ENCODE measurements around the gene GPRIN3. TPM values are rescaled to one million over a fixed set of nuclear protein-coding genes. Genes with fewer than 3 reads are reported as not detected.

GPRIN3 gene
- total RNA-seq, 1 experiment from 2014 or later, result 0.39 TPM

DNA sequence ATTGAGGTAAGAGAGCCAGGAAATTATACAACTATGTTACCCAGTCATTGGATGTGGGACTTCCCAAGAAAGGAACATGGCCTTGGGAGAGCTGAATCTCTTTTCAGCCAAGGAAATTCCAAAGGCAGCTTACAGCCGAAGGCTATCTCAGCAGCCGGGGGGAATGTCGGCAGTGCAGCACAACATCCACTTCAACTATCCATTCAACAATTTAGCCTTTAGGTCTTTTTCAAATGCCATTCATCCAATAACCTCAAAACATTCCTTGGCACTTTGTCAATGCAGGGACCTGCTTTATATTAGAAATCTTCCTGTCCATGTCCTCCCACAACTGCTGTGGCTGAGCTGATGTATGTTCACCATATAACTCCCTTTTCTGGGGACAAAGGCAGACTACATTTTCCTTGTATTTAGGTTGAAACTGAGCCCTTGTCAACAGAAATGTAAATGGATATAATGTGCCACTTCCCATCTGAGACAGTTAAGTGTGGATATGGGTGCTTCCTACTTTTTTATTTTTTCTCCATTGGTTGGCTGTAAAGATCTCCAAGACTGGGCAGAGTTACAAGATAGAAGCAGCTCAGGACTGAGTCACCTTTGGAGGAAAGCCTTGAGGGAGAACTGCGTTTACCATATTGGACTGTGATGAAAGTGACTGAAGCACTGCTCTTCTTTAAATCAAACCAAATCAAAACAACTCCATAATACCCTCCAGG is 94.8 kb downstream of the GPRIN3 start:
- POLR2A ChIA-PET, result no interaction called here
- ATAC-seq (no peak), DNase-seq (ENCODE audit: low read depth, low spot score) (no peak)
- H3K27ac ChIP-seq (ENCODE audit: low read depth, low read length), result no peak overlapping the region
- H3K9me2 ChIP-seq (ENCODE audit: insufficient read depth), result 0 out of 2 replicates have a peak, but pooled peaks cover 7% of the 10 kb centered on the region
- H3K27me3 ChIP-seq (ENCODE audit: insufficient read depth, low read length), result no peaks in the 10 kb centered on the region
- CTCF ChIA-PET, result no interaction called here
- no peak overlapping the region for H3K4me2 ChIP-seq (ENCODE audit: low read length)
- RAD21 ChIA-PET (ENCODE audit: low non-redundant PET in 1 of 2, low total read pairs in 2 of 2, uncharacterized antibody in 2 of 2, unreplicated experiment in 2 of 2), result no interaction called here
- no peaks in the 10 kb centered on the region for H3K36me3 ChIP-seq (ENCODE audit: control insufficient read depth in 1 of 2, insufficient read depth in 2 of 2, low read length in 2 of 2)
- no peaks in the 10 kb centered on the region for H3K79me2 ChIP-seq (ENCODE audit: insufficient read depth, low read length)
- TF ChIP-seq SIN3A (IDR thresholded peaks at IDR 0.05; ENCODE audit: low read depth), result no peak
- no peak for TF ChIP-seq EGR1 (IDR thresholded peaks at IDR 0.05; ENCODE audit: low read depth)
- no peak for TF ChIP-seq CEBPB (IDR thresholded peaks at IDR 0.05; ENCODE audit: low read depth)
- TF ChIP-seq, protein P1, sequence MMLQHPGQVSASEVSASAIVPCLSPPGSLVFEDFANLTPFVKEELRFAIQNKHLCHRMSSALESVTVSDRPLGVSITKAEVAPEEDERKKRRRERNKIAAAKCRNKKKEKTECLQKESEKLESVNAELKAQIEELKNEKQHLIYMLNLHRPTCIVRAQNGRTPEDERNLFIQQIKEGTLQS (IDR thresholded peaks at IDR 0.05), result no peak
- no peak for TF ChIP-seq ZNF274 (IDR thresholded peaks at IDR 0.05; ENCODE audit: low read depth, low read length)
- TF ChIP-seq YY1 (IDR thresholded peaks at IDR 0.05; ENCODE audit: extremely low read depth, insufficient replicate concordance, low read depth, low read length), result no peak
- TF ChIP-seq, protein P2, sequence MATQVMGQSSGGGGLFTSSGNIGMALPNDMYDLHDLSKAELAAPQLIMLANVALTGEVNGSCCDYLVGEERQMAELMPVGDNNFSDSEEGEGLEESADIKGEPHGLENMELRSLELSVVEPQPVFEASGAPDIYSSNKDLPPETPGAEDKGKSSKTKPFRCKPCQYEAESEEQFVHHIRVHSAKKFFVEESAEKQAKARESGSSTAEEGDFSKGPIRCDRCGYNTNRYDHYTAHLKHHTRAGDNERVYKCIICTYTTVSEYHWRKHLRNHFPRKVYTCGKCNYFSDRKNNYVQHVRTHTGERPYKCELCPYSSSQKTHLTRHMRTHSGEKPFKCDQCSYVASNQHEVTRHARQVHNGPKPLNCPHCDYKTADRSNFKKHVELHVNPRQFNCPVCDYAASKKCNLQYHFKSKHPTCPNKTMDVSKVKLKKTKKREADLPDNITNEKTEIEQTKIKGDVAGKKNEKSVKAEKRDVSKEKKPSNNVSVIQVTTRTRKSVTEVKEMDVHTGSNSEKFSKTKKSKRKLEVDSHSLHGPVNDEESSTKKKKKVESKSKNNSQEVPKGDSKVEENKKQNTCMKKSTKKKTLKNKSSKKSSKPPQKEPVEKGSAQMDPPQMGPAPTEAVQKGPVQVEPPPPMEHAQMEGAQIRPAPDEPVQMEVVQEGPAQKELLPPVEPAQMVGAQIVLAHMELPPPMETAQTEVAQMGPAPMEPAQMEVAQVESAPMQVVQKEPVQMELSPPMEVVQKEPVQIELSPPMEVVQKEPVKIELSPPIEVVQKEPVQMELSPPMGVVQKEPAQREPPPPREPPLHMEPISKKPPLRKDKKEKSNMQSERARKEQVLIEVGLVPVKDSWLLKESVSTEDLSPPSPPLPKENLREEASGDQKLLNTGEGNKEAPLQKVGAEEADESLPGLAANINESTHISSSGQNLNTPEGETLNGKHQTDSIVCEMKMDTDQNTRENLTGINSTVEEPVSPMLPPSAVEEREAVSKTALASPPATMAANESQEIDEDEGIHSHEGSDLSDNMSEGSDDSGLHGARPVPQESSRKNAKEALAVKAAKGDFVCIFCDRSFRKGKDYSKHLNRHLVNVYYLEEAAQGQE (IDR thresholded peaks at IDR 0.05; ENCODE audit: low read depth), result no peak
- TF ChIP-seq ELF1 (IDR thresholded peaks at IDR 0.05; ENCODE audit: borderline replicate concordance, low read depth), result no peak
- TF ChIP-seq JUND (IDR thresholded peaks at IDR 0.05), result no peak
- no peak for TF ChIP-seq POLR2A (IDR thresholded peaks at IDR 0.05; ENCODE audit: borderline replicate concordance, extremely low read depth, insufficient read depth, insufficient read length)
- no peak for TF ChIP-seq TCF7L2 (IDR thresholded peaks at IDR 0.05; ENCODE audit: borderline replicate concordance, extremely low read depth, insufficient read depth, insufficient read length)
- no peak for TF ChIP-seq CTCF (IDR thresholded peaks at IDR 0.05 in 2 of 3, conservative IDR thresholded peaks at IDR 0.05 in 1 of 3; ENCODE audit: borderline replicate concordance in 1 of 3, insufficient read depth in 1 of 3, low read depth in 2 of 3, low read length in 2 of 3)
- TF ChIP-seq, protein P3, sequence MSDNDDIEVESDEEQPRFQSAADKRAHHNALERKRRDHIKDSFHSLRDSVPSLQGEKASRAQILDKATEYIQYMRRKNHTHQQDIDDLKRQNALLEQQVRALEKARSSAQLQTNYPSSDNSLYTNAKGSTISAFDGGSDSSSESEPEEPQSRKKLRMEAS (IDR thresholded peaks at IDR 0.05), result no peak
- TF ChIP-seq CBX3 (IDR thresholded peaks at IDR 0.05; ENCODE audit: low read depth), result no peak
- no peak for TF ChIP-seq RAD21 (IDR thresholded peaks at IDR 0.05; ENCODE audit: low read depth)
- H3K9me3 ChIP-seq (ENCODE audit: control insufficient read depth in 1 of 2, insufficient read depth in 1 of 2, low read depth in 1 of 2, low read length in 2 of 2), result no peaks in the 10 kb centered on the region
- BruUV-seq (replicated peaks), result no TSS peak
- H3K9ac ChIP-seq (ENCODE audit: low read length), result no peak overlapping the region
- H4K20me1 ChIP-seq (ENCODE audit: insufficient read depth), result no peaks in the 10 kb centered on the region
- intact Hi-C loops (cut with micrococcal nuclease), result no loop called here
- H3K4me3 ChIP-seq (replicated peaks in 1 of 2; ENCODE audit: low read depth in 1 of 2, low read length in 2 of 2), result no peak overlapping the region
- no peak overlapping the region for H2AFZ ChIP-seq (ENCODE audit: low read depth, low read length, poor library complexity, severe bottlenecking)
- no peaks in the 10 kb centered on the region for H3K4me1 ChIP-seq (ENCODE audit: control insufficient read depth in 1 of 2, insufficient read depth in 2 of 2, low read length in 2 of 2)

Measured in HCT116 (cell line).